NCI-H2196 treated with DMSO at 0.1 percent for 48 hours (cell line): ENCODE results near the gene WDPCP.
"Not testable (repeated sequence)": the region's sequence is repeated elsewhere in the genome, so short reads cannot be mapped to it uniquely, and the experiment has no call there.

Source experiments
- DNase-seq: peaks from one replicate; lab custom pipeline; 2025; ENCODE audit not compliant: unreplicated experiment; lab: John Stamatoyannopoulos, UW

Gene WDPCP

GRCh38 chr2:63122921-63123320, 465.4 kb downstream of the WDPCP start:
- no peak for DNase-seq

- DNase-seq: no peak
These were observed 467.0 kb downstream of the WDPCP start for GRCh38 chr2:63121055-63121834.

DNA sequence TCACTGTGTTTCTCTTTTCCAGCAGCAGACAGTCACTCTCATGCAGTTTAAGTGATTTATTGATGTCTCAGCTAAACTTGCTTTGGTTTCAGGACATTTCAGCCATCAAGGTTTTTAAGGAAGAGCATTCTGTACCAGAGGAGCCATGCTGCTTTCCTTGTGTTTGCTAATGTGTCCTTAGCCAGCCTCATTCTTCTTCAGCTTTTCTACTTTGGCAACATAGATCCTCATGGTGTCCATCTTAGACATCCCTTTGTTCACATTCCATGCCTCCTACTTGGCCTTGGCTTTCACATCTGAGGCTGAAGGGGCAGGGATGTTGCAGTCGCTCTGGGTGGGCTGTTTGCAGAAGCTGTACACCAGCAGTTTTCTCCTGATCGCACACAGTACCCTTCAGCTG, 469.5 kb downstream of the WDPCP start:
- no peak for DNase-seq

GRCh38 chr2:63104482-63104881, 483.8 kb downstream of the WDPCP start:
- DNase-seq: no peak

DNA sequence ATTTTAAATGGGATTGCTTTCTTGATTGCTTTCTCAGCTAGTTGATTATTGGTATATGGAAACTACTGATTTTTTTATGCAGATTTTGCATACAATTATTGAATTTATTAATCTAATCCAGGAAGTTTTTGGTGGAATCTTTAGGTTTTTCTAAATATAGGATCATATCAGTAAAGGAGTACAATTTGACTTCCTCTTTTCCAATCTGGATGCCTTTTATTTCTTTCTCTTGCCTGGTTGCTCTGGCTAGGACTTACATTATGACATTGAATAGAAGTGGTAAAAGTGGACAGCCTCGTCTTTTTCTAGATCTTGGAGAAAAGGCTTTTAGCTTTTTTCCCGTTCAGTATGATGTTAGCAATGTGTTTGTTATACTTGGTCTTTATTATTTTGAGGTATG, 486.3 kb downstream of the WDPCP start:
- DNase-seq: no peak

- DNase-seq: no peak
These were observed 489.2 kb downstream of the WDPCP start for GRCh38 chr2:63099032-63099431.

DNA sequence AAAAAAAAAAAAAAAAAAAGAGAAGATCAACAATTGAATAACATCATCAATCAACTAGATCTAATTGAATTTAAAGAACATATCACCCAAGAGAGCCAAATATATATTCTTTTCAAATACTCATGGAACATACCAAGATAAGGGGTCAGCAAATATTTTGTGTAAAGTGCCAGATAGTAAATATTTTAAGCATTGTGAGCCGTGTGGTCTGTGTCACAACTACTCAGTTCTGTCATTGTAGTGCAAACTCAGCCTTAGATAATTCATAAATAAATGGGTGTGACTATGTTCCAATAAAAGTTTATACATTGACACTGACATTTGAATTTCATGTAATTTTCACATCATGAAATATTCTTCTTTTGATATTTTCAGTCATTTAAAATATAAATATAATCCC, 491.8 kb downstream of the WDPCP start:
- no peak for DNase-seq

DNA sequence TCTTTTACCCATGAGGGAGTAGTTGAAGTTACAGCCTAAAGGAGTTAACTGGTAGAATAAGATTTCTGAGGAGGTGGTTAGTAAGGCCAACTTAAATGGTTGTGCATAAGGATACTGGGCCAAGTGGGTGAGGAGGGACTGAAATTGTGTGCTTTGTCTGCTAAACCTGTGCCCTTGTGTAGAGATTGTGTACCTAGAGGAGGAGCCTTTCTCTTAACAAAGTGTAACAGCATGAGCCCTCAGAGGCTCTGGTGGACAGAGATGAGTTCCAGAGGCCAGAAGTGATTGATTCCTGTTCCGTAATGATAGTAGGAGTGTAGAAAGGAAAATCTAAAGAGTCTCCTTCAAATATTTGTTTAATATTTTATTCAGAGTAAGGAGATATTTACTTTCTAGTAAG, 494.8 kb downstream of the WDPCP start:
- no peak for DNase-seq

- no peak for DNase-seq
These were observed 495.4 kb downstream of the WDPCP start for GRCh38 chr2:63092857-63093256.

GRCh38 chr2:63092401-63092800, 495.9 kb downstream of the WDPCP start:
- no peak for DNase-seq

DNA sequence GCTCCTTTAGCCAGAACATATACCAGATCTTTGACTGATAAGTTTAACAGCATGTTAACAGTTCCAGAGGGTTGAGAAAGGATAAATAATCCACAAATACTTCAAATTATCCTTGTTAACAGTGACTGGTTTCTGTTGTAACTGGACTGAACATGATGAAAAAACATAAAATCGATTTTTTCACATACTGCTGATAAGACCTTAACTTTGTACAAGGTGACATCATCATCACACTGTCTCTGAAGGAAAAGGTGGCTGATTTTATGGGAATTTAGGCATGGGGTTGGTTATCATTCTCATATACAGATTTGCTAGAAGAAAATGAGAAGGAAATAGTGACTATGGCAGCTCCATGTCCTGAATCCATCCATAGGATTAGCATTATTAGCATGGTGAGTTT, 501.6 kb downstream of the WDPCP start:
- DNase-seq: no peak

DNA sequence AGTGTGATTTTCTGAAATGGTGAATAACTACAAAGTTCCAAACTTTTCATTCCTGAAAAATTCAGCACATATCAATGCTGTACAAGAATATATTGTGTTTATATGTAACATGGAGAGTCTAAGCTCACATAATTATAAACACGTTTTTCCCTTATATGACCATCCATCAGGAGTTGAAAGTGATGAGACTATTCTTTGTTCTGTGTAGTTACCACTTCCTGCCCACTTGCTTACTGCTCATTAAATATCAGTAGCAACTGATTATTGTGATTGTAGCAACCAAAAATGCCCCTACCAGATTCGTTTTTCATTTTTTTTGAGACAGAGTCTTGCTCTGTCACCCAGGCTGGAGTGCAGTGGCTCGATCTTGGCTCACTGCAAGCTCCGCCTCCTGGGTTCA, 506.9 kb downstream of the WDPCP start:
- no peak for DNase-seq

DNA sequence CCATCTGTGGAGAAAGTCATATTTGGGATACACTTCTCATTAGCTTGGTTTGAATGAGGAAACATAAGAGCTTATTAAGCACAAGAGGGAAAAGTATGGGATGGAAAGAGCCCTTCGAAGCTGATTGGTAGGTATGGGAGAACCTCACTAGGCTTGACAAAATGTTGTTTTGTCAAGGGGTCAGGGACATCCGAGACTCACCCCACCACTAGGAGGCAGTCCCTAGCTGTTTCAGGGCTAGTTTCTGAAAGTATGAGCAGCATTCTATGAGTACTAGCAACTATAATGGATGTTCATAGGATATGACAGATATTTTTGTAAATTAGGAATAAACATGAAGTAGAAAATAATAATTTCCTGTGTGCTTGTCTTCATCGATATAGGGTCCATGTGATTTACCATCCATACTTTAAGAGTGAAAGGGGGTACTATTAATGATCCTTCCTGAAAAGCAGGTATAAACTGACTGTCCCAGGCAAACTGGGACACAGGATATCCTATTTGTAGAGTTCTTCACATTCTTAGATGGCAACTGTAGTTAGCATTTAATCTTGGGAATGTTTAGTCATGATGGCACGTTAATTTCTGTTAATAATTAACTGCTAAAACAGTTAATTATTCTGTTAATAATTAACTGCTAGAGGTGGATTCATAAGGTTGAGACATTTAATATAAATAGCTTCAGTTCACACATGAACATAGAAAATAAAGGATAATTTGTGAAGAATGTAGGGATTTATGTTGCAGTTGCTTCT, 509.2 kb downstream of the WDPCP start:
- DNase-seq: no peak

DNA sequence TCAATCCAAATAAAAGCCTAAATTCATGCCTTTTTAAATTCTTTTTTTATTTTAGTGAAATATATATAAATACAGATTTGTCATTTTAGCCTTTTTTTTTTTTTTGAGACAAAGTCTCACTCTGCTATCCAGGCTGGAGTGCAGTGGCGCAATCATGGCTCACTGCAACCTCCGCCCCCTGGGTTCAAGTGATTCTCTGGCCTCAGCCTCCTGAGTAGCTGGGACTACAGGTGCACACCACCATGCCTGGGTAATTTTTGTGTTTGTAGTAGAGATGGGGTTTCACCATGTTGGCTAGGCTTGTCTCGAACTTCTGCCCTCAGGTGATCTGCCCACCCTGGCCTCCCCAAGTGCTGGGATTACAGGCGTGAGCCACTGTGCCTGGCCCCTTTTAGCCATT, 513.9 kb downstream of the WDPCP start:
- not testable (repeated sequence) for DNase-seq

- no peak for DNase-seq
These were observed 514.3 kb downstream of the WDPCP start for GRCh38 chr2:63073994-63074393.

DNA sequence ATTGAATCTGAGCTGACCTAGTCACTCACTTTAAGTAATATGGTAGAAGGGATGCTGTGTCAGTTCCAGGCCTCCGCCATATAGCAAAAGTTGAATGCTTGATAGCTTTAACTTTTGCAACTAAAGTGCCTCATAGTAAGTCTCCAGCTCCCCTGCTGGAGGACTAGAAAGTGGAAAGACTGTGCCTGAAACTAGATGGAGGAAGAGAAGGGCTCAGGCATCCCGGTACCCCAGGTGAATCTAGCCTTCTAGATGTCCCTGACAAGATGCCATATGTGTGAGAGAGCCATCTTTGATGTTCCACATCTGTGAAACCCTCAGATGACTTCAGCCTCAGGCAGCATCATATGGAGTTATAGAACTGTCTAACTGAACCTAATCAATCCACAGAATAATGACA, 516.6 kb downstream of the WDPCP start:
- DNase-seq: no peak
